ENCODE data around the gene SHISAL1. TPM values are rescaled to one million over a fixed set of nuclear protein-coding genes. Genes with fewer than 3 reads are reported as not detected.

SHISAL1 gene
- total RNA-seq, 2 donors from 2014 or later, result 0.42 to 0.95 TPM

- H3K4me3 ChIP-seq (ENCODE audit: low read length), result no peak overlapping the region
- no peaks in the 10 kb centered on the region for H3K36me3 Mint-ChIP-seq (ENCODE audit: low read depth)
- no peak for DNase-seq
- H3K27ac ChIP-seq (ENCODE audit: low read depth, low read length), result no peak overlapping the region
- TF ChIP-seq CTCF (conservative IDR thresholded peaks at IDR 0.05), result no peak
- H3K4me1 ChIP-seq (ENCODE audit: control insufficient read depth, insufficient read depth, low read length), result no peaks in the 10 kb centered on the region
- H3K9me3 Mint-ChIP-seq, result no peaks in the 10 kb centered on the region
- H3K27ac Mint-ChIP-seq, result no peak overlapping the region
- H3K36me3 ChIP-seq (ENCODE audit: control insufficient read depth, insufficient read depth, low read length), result no peaks in the 10 kb centered on the region
- H3K9me3 ChIP-seq (ENCODE audit: control insufficient read depth, low read length), result no peaks in the 10 kb centered on the region
- no peaks in the 10 kb centered on the region for H3K27me3 ChIP-seq (ENCODE audit: control insufficient read depth, insufficient read depth, low read length, poor library complexity, severe bottlenecking)
- H3K27me3 Mint-ChIP-seq (ENCODE audit: insufficient read depth), result no peaks in the 10 kb centered on the region
- 93% methylated on average over 11 to 13 of the region's 13 CpGs for WGBS, 2 experiments (ENCODE audit: insufficient coverage in 1 of 2, insufficient read length in 1 of 2)
- H3K9ac ChIP-seq (ENCODE audit: extremely low read depth, low read length, poor library complexity, severe bottlenecking), result no peak overlapping the region
- H3K4me1 Mint-ChIP-seq, result no peaks in the 10 kb centered on the region
- no peak overlapping the region for H3K4me3 Mint-ChIP-seq
Observed at GRCh38 chr22:44316393-44317122, 3.8 kb upstream of the SHISAL1 start.

DNA sequence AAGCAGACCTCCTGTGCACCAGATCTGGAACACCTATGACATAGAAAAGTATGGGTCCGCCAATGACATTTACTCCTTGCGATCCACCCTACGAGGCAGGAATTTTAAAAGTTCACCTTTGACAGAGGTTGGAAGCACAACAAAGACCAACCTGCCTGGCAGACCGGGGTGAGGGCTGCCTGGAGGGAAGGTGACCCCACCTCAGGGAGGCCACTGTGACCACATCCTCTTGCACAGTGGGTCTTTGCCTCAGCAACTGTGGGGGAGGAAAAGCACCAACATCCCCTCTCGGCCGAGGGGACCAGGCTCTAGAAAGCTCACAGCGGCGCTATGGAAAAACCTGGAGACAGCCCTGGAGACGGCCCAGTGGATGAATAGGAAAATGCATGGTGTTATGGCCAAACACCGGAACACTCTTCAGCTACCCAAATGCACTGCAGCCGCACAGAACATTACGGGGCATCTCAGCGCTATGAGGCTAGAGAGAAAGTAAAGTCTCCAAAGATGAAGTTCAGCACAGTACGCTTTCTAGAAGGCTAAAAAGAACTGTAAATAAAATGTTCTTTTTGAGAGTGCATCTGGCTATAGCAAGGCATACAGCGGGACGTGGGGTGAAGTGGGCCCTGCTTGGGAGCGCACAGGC, 1.8 kb upstream of the SHISAL1 start:
- Mint-ChIP-seq H3K27ac (no peak overlapping the region), H3K36me3 (ENCODE audit: low read depth) (no peaks in the 10 kb centered on the region), H3K9me3 (no peaks in the 10 kb centered on the region), H3K27me3 (ENCODE audit: insufficient read depth) (no peaks in the 10 kb centered on the region), H3K4me3 (no peak overlapping the region), H3K4me1 (no peaks in the 10 kb centered on the region)
- Histone ChIP-seq H3K4me1 (ENCODE audit: control insufficient read depth, insufficient read depth, low read length) (no peaks in the 10 kb centered on the region), H3K9me3 (ENCODE audit: control insufficient read depth, low read length) (no peaks in the 10 kb centered on the region), H3K27me3 (ENCODE audit: control insufficient read depth, insufficient read depth, low read length, poor library complexity, severe bottlenecking) (no peaks in the 10 kb centered on the region), H3K4me3 (ENCODE audit: low read length) (no peak overlapping the region), H3K27ac (ENCODE audit: low read depth, low read length) (no peak overlapping the region), H3K9ac (ENCODE audit: extremely low read depth, low read length, poor library complexity, severe bottlenecking) (no peak overlapping the region), H3K36me3 (ENCODE audit: control insufficient read depth, insufficient read depth, low read length) (no peaks in the 10 kb centered on the region)
- no peak for DNase-seq
- WGBS, 2 experiments (ENCODE audit: insufficient coverage in 1 of 2, insufficient read length in 1 of 2), result 87 to 91% methylated on average over 11 to 17 of the region's 17 CpGs
- TF ChIP-seq CTCF (conservative IDR thresholded peaks at IDR 0.05), result peak; percentile 23

DNA sequence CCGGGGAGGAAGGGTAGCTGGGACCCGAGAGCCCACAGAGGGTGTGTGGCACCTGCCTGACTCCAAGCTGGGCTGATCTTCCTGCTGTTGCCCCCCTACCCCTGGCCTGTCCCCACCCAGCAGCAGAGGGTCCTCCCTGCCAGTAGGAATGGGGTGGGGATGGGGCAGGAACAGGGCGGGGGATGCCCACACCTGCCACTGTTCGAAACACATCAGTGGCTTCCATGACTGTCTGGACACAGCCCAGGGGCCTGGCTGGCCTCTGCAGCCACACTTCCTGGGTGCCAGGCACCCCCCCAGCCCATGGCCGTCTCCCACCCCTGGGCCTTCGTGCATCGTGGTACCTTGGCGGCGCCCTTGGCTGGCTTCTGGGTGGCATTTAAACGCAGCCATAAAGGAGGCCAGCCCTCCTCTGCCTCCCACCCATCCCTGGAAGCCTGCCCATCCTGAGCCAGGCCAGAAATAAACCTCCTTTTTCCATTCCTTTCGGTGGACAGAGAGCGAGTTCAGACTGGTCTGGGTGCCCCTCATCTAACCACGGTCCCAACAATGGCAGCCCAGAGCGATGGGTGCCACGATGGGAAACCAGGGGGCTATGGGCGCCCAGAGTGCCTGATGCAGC, 745 bp upstream of the SHISAL1 start:
- 92 to 98% methylated on average over 7 to 16 of the region's 16 CpGs for WGBS, 2 experiments (ENCODE audit: insufficient coverage in 1 of 2, insufficient read length in 1 of 2)

More for the DNA sequence above, 745 bp upstream of the SHISAL1 start:
- Histone ChIP-seq H3K9ac (ENCODE audit: extremely low read depth, low read length, poor library complexity, severe bottlenecking) (no peak overlapping the region), H3K27ac (ENCODE audit: low read depth, low read length) (no peak overlapping the region), H3K4me1 (ENCODE audit: control insufficient read depth, insufficient read depth, low read length) (no peaks in the 10 kb centered on the region), H3K9me3 (ENCODE audit: control insufficient read depth, low read length) (no peaks in the 10 kb centered on the region), H3K36me3 (ENCODE audit: control insufficient read depth, insufficient read depth, low read length) (no peaks in the 10 kb centered on the region), H3K27me3 (ENCODE audit: control insufficient read depth, insufficient read depth, low read length, poor library complexity, severe bottlenecking) (no peaks in the 10 kb centered on the region), H3K4me3 (ENCODE audit: low read length) (no peak overlapping the region)
- H3K9me3 Mint-ChIP-seq, result no peaks in the 10 kb centered on the region
- H3K36me3 Mint-ChIP-seq (ENCODE audit: low read depth), result no peaks in the 10 kb centered on the region
- TF ChIP-seq CTCF (conservative IDR thresholded peaks at IDR 0.05), result no peak
- no peaks in the 10 kb centered on the region for H3K27me3 Mint-ChIP-seq (ENCODE audit: insufficient read depth)
- no peak for DNase-seq
- H3K4me1 Mint-ChIP-seq, result no peaks in the 10 kb centered on the region
- no peak overlapping the region for H3K4me3 Mint-ChIP-seq
- H3K27ac Mint-ChIP-seq, result no peak overlapping the region

Measured in endodermal cell (in vitro differentiated cells).